Erythroblast (primary cell): ENCODE data around the gene KLHL2.

Source experiments
- GATA1 ChIP-seq: IDR thresholded peaks from 2 replicates; pipeline ENCODE4 v1.6.1; 2011; ENCODE audit warnings: low read depth, mild to moderate bottlenecking, control low read depth, low read length, moderate library complexity
- POLR2A ChIP-seq: IDR thresholded peaks from 2 replicates; pipeline ENCODE4 v1.6.1; 2011; ENCODE audit warnings: mild to moderate bottlenecking, low read length

GRCh38 chr4:165370530-165370929 lies 163.2 kb downstream of the KLHL2 start:
- TF ChIP-seq POLR2A (no peak), GATA1 (no peak)
